Measurements from ENCODE around the gene CHMP6. TPM values are rescaled to one million over a fixed set of nuclear protein-coding genes. Genes with fewer than 3 reads are reported as not detected.

Gene CHMP6
- total and polyA plus RNA-seq, 9 of the 15 experiments (the other 6 are each of a cell fraction or from before 2014, with no cell fraction given), result 0.25 to 30.4 (median 13.4) TPM

GRCh38 chr17:80965606-80966005 is 26.0 kb upstream of the CHMP6 start:
- no TSS peak for BruUV-seq (replicated peaks)
- WGBS (ENCODE audit: insufficient coverage, low coverage, missing lambda C conversion rate), result 85% methylated on average over 8 of the region's 21 CpGs

GRCh38 chr17:80967404-80967872 is 24.2 kb upstream of the CHMP6 start:
- in situ Hi-C loops (cut with MboI) (no loop called here), intact Hi-C loops (cut with micrococcal nuclease) (no loop called here)
- peaks cover 10 to 19% of the 10 kb centered on the region in 2 experiments; a peak in 4 of 5 replicates for H3K27me3 ChIP-seq (ENCODE audit: control insufficient read depth in 2 of 2, insufficient read depth in 2 of 2, low read length in 2 of 2)
- peaks cover 13% of the 10 kb centered on the region; the same call in 1 of the 3 replicates for H3K36me3 ChIP-seq (ENCODE audit: control insufficient read depth, insufficient read depth, low read length)
- WGBS (ENCODE audit: insufficient coverage, low coverage, missing lambda C conversion rate), result 52% methylated on average over 12 of the region's 19 CpGs
- H4K20me1 ChIP-seq (replicated peaks; ENCODE audit: control insufficient read depth, insufficient read depth, low read length), result no peaks in the 10 kb centered on the region
- no TSS peak for BruUV-seq (replicated peaks)
- H3K9me1 ChIP-seq (ENCODE audit: control insufficient read depth, insufficient read depth, low read length), result no peaks in the 10 kb centered on the region
- ChIA-PET POLR2A (interaction anchor here (0.6 kb wide), 1 partner anchor 1828 kb away, joined by 3 read pairs; no protein-coding TSS in a partner anchor), CTCF (ENCODE audit: low intra/inter-chr PET ratio) (no interaction called here)
- no peak overlapping the region; a peak in 1 of 4 replicates for H3K9ac ChIP-seq (ENCODE audit: insufficient read depth in 1 of 2, low read depth in 2 of 2, low read length in 2 of 2)
- H3K9me3 ChIP-seq (replicated peaks; ENCODE audit: control insufficient read depth, insufficient read depth, low read depth, low read length), result no peaks in the 10 kb centered on the region
- H3K4me2 ChIP-seq (ENCODE audit: insufficient read depth, low read length), result no peak overlapping the region
- H3K27ac ChIP-seq (ENCODE audit: extremely low read depth, low read depth, low read length), result no peak overlapping the region
- ATAC-seq, result peak; percentile 18
- H3K4me3 ChIP-seq, result no peak overlapping the region
- H2AFZ ChIP-seq (ENCODE audit: low read depth, low read length), result no peak overlapping the region
- peak in 1 of 4 experiments; percentile 32 for DNase-seq (ENCODE audit: extremely low read depth in 1 of 4, low spot score in 3 of 4)
- H3K4me1 ChIP-seq (replicated peaks in 1 of 2; ENCODE audit: control insufficient read depth in 2 of 2, insufficient read depth in 2 of 2, low read length in 2 of 2), result peaks cover 0 to 51% of the 10 kb centered on the region in 2 experiments; a peak in 4 of 5 replicates
- no peak for FAIRE-seq
- no peaks in the 10 kb centered on the region for H3K79me2 ChIP-seq (ENCODE audit: control insufficient read depth, insufficient read depth, low read length)
- TF ChIP-seq SMAD2 (IDR thresholded peaks at IDR 0.05; ENCODE audit: low read depth, low read length) (no peak), EZH2 (IDR thresholded peaks at IDR 0.05; ENCODE audit: borderline replicate concordance, low read depth, low read length) (no peak), GATAD2A (IDR thresholded peaks at IDR 0.05) (no peak), TFAM (CRISPR knock-in tag; conservative IDR thresholded peaks at IDR 0.05) (no peak), MTA3 (IDR thresholded peaks at IDR 0.05; ENCODE audit: borderline replicate concordance) (no peak), MNT (conservative IDR thresholded peaks at IDR 0.05) (no peak), TAF1 (IDR thresholded peaks at IDR 0.05; ENCODE audit: control insufficient read depth, extremely low read depth, insufficient read depth, low read length, severe bottlenecking) (no peak), ZFPM2 (CRISPR knock-in tag; IDR thresholded peaks at IDR 0.05) (no peak), POLR2G (IDR thresholded peaks at IDR 0.05; ENCODE audit: low read depth, low read length) (peak; percentile 75), ZBTB1 (CRISPR knock-in tag; IDR thresholded peaks at IDR 0.05; ENCODE audit: borderline replicate concordance, low read depth) (no peak), EHMT2 (IDR thresholded peaks at IDR 0.05) (no peak), FOS (IDR thresholded peaks at IDR 0.05; ENCODE audit: extremely low read depth, insufficient read length) (no peak), NFXL1 (CRISPR knock-in tag; IDR thresholded peaks at IDR 0.05) (no peak)

More at GRCh38 chr17:80965606-80966005, 26.0 kb upstream of the CHMP6 start:
- no peak for TF ChIP-seq TEAD4 (IDR thresholded peaks at IDR 0.05; ENCODE audit: low read length)
- no peak for TF ChIP-seq TEAD4 (CRISPR knock-in tag; IDR thresholded peaks at IDR 0.05; ENCODE audit: borderline replicate concordance)
- TF ChIP-seq POLR2G (IDR thresholded peaks at IDR 0.05; ENCODE audit: low read depth, low read length), result peak; percentile 41; the same call in 1 of the 2 replicates
- Histone ChIP-seq H3K4me3 (no peak overlapping the region), H3K27ac (ENCODE audit: extremely low read depth, low read depth, low read length) (no peak overlapping the region), H3K9me1 (ENCODE audit: control insufficient read depth, insufficient read depth, low read length) (no peaks in the 10 kb centered on the region), H3K4me2 (ENCODE audit: insufficient read depth, low read length) (no peak overlapping the region), H2AFZ (ENCODE audit: low read depth, low read length) (no peak overlapping the region), H4K20me1 (replicated peaks; ENCODE audit: control insufficient read depth, insufficient read depth, low read length) (no peaks in the 10 kb centered on the region), H3K36me3 (ENCODE audit: control insufficient read depth, insufficient read depth, low read length) (peaks cover 17% of the 10 kb centered on the region; the same call in 1 of the 3 replicates), H3K79me2 (ENCODE audit: control insufficient read depth, insufficient read depth, low read length) (no peaks in the 10 kb centered on the region), H3K9ac (ENCODE audit: insufficient read depth in 1 of 2, low read depth in 2 of 2, low read length in 2 of 2) (peak overlapping the region in 1 of 2 experiments; percentile 26; a peak in 1 of 4 replicates), H3K9me3 (replicated peaks; ENCODE audit: control insufficient read depth, insufficient read depth, low read depth, low read length) (no peaks in the 10 kb centered on the region), H3K27me3 (ENCODE audit: control insufficient read depth in 2 of 2, insufficient read depth in 2 of 2, low read length in 2 of 2) (peaks cover 2 to 3% of the 10 kb centered on the region in 2 experiments; a peak in 3 of 5 replicates), H3K4me1 (replicated peaks in 1 of 2; ENCODE audit: control insufficient read depth in 2 of 2, insufficient read depth in 2 of 2, low read length in 2 of 2) (peaks cover 0 to 47% of the 10 kb centered on the region in 2 experiments; a peak in 4 of 5 replicates)
- POLR2A ChIA-PET, result no interaction called here
- in situ Hi-C loops (cut with MboI), result no loop called here
- CTCF ChIA-PET (ENCODE audit: low intra/inter-chr PET ratio), result no interaction called here
- intact Hi-C loops (cut with micrococcal nuclease), result no loop called here
- no peak for DNase-seq (ENCODE audit: extremely low read depth in 1 of 4, low spot score in 3 of 4)
- FAIRE-seq, result no peak
- ATAC-seq, result no peak
